ELR (cell line): ENCODE measurements around the gene CALML5.

Source experiments
- DNase-seq: peaks from one replicate; pipeline ENCODE4 v3.0.0-alpha.2; 2015; ENCODE audit warnings: low read depth

CALML5 gene

DNA sequence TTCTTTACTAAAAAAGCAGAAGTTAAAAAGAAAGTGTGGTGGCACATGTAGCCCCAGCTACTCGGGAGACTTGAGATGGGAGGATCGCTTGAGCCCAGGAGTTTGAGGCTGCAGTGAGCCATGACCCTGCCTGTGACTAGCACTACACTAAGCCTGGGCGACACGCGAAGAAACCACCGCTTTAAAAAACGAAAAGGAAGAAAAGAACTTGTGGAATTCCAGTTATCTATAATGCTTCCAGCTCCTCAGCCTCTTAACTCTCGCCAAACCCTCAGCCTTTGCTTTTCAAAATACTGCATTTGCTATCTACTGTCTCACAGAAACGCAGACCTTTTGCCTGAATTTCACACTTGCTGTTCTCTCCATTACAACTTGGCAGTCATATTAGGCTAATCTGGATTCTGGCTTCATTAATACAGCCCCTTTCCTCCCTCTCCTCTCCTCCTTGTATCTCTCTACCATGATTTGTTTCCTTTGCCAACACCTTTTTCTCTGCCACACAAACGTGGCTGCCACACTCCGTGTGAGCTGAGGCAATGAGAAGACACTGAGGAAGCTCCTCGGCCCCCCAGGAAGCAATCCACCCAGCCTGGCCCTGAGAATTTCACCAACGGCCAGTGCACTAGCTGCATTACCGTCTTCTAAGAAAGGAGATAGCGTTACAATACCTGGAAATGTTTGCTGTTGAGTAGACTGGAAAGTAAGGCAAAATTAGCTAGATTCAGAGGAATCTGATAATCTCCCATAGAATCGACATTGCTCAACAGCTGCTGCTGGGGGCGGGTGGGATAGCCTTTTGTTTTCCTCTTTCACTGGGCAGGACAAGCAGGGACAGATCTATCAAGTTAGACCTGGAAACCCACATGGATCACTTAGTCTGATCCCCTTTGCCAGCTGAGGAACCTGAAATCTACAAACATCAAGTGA is 37.2 kb downstream of the CALML5 start:
- no peak for DNase-seq

DNA sequence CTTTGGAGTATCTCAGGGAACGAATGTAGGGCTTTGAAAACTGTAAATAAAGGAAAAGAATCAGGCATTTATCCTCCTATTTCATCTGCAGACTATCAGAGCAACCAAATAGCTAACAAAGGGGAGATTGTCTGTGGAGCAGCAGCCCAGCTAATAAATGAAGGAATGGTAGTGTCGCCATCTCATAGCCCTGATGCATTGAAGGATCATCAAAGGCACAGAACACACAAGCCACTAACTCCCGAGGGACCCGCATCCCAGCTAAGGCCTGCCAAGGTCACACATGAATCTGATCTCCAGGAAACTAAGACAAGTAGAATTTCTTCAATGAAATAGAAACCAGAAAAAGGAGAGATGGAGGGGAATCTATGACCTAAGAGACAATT is 38.2 kb downstream of the CALML5 start:
- no peak for DNase-seq

DNA sequence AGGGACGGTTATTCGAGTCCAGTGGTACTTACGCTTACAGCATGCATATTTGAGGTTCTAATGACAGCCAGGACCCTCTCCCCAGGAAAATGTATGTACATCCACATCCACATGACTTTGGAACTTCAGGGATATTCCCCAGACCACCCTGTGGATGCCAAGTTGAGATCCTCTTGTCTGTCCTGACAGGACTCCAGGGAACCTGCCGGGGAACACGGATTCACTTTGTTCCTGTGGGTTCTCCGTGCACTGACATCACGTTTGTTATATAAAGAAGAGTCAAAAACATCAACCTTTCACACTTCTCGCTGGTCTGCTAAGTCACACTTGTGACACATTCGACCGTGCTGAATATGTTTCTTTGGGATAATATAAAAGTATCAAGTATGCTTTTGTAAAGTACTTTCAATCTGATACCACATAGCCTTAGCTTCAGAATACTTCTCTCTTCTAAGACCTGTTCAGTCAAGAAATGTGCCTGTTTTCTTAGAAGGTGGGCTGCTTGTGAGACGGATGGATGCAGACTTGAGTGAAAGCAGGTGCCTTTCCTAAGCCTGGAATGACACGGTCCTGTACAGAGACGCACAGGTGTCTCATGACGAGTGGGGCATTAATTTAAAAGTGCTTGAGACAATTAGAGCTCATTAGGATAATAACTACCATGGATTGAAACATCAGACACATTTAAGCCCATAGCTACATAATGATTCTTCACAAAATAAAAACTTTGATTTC is 38.7 kb downstream of the CALML5 start:
- no peak for DNase-seq

DNA sequence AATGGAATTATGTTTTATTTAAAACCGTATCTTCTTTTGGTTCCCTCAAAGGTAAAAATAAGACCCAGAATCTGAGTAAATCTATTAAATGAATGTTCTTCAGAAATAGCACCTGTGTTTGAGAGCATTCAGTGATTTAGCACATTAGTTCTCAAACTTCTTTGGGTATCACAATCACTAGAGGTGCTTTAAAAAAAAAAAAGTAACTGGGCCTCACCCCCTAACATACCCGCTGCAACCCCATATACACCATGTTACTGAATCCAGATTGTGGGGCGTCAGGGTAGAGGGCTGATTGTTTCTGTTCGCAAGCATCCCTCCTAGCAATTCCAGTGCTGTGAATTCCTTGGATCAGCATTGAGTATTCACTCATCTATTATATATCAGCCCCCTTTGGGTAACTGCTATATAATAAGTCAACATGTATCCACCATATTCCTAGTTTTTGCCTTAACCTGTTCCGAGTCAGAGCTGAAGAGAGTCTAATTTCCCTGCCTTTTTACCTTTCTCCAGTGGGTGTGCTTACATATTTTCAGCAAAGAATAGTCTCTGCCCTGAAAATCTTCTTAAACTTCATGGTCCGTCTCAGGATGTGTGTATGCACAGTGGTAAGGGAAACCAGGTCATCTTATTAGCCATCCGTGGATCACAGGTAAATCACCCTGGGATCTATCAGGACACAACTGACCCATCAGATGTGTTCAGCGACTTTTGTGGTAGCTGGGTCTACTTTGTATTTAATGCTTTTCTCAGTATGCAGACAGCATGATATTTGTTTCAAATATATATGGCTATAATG is 40.2 kb downstream of the CALML5 start:
- no peak for DNase-seq

DNA sequence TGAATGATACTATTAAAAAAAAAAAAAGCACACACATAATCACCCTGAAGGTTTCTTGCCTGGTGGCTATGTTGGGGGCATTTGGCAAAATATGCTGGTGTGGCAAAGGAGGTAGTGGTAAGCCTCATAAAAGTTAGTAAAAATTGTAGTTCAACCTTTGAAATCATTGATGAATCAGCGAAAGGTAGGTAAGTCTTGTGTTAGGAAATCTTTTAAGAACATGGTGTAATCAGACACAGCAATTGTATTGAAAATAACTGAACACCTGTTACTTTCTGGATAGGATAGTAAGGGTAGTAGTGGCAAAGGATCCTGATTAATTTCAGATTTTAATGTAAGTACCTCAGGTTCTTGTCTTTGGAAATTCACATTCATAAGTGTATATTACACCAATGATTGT is 40.9 kb downstream of the CALML5 start:
- DNase-seq = no peak

DNA sequence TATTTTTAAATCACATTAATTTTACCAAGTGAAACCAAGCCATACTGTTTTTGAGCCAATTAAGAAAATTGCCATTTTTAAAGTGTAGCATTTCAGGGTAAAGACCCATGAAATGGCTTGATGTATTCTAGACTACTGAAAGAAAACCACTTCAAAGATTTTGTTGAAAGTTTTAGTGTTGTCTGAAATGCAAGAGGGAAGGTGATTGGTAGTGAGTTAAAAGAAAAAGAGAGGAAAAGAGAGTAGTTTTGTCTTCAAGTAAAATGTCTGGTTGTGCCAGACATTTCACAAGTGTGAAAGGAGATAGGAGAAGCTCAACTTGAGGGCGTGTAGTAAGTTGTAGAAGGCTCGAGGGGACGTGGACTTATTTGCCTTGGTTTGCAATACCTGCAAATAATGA is 41.6 kb downstream of the CALML5 start:
- no peak for DNase-seq

DNA sequence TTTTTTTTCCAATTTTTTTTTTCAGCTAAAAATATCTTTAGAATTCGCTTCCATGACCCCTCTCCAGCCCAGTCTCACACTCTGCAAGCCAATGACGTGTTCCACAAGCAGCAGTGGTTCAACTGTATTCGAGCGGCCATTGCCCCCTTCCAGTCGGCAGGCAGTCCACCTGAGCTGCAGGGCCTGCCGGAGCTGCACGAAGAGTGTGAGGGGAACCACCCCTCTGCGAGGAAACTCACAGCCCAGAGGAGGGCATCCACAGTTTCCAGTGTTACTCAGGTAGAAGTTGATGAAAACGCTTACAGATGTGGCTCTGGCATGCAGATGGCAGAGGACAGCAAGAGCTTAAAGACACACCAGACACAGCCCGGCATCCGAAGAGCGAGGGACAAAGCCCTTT is 42.8 kb downstream of the CALML5 start:
- DNase-seq = no peak

DNA sequence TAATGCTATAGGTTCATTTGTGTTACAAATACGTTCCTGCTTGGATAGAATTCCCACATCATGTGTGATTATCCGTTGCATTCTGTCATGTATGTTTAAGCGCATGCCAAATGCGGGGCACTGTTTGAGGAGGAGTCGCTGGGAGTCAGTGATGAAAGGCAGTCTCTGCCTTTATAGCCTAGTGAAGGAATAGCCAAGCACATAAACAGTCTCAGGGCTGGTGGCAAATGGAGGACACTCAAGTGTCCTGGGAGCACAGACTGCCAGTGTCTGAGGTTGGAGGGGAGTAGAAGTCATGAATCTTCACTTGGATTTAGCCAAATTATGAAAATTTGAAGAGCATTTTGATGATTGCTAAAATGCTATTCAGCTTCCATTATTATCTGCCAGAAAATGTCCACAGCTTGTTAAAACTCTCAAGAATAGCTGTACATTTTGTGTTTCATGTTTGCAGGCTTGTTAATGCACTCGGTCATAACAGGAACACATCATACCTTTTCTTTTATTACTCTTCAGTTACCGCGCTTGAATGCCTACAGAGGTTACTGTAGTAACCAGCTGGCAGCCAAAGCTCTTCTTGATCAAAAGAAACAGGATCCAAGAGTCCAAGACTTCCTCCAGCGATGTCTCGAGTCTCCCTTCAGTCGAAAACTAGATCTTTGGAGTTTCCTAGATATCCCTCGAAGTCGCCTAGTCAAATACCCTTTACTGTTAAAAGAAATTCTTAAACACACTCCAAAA is 45.5 kb downstream of the CALML5 start:
- no peak for DNase-seq

DNA sequence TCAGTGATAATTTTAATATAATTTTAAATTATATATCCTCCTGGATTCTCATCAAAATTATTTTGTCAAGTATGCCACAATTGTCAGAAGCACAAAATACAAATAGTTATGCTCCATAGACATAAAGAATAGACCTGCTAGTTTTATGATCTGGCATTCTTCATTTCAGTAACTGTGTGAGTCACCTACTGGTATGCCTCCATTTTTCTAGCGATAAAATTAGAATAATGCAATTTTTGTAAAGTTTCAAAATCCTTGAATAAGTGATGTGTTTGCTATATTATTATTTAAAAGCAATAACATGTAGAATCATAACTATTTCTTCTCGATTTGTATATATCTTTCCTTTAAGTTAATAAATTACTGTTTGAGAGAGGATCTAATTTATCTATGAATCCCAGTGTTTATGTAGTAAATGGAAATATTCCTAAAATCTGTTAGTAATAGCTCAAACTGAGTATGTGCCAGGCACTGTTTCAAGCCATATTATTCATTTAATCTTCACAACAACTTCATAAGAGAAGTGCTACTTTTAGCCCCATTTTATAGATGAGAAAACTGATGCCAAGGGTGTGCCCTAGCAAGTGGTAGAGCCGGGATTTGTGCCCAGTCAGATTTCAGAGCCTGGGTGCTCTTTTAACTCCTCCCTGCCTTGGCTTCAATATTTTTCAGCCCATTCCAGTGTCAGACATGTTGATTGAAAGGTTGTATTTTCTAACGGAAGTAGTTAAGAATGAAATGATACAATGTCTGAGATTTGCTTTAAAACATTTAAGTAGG is 48.6 kb downstream of the CALML5 start:
- peak; percentile 52 for DNase-seq

DNA sequence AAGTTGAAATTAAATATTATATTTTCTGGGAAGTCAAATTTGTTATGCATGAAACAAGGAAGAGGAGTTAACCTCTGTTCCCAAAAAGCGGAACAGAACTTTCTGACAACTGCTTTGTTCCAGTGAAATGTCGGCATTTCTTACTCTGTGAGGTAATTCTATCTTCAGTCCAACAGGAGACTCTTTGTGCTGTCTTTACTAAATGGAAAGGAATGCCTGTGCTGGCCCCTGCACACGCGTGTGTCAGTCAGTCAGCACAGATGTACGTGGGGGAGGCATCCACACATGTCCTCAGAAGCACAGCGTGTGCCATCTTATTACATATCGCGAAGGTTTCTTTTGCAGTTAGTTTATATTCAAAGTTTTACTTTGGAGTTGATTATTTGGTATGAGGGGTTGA is 49.5 kb downstream of the CALML5 start:
- DNase-seq = peak; percentile 92

DNA sequence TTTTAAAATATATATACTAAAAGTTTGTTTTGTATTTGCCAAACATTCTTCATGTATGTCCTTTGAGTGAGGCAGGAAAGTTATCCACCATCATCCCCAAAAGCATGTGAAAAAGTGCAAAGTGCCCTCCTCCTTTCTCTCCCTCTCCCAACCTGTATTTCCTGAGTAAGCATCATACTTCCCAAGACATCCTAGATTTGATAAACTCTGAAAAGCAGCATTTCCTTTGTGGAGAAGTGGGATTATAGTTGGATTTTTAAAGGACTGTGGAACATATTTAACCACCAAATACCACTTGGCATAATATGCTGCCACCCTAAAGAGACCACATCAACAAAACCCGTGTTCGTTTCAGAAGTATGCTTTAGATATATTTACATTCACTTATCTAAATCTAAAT is 50.1 kb downstream of the CALML5 start:
- peak; percentile 38 for DNase-seq
